CD4-positive, alpha-beta T cell treated with Interleukin-6 for 4 hours (primary cell): ENCODE measurements around the gene HORMAD2.
A peak's percentile ranks its signal among the peaks of the same experiment; 100 is the strongest.

Source experiments
- DNase-seq: peaks from one replicate; pipeline ENCODE4 v3.0.0-alpha.2; 2020; ENCODE audit warnings: mixed read lengths

HORMAD2 gene, protein sequence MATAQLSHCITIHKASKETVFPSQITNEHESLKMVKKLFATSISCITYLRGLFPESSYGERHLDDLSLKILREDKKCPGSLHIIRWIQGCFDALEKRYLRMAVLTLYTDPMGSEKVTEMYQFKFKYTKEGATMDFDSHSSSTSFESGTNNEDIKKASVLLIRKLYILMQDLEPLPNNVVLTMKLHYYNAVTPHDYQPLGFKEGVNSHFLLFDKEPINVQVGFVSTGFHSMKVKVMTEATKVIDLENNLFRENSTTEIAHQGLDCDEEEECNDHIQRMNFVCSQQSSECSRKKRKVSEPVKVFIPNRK

GRCh38 chr22:30079952-30080533, at the start of gene HORMAD2:
TSS of gene HORMAD2 (plus strand) at chr22:30080464. CDS start at chr22:30093953, 13,489 bp downstream.
- DNase-seq = no peak

DNA sequence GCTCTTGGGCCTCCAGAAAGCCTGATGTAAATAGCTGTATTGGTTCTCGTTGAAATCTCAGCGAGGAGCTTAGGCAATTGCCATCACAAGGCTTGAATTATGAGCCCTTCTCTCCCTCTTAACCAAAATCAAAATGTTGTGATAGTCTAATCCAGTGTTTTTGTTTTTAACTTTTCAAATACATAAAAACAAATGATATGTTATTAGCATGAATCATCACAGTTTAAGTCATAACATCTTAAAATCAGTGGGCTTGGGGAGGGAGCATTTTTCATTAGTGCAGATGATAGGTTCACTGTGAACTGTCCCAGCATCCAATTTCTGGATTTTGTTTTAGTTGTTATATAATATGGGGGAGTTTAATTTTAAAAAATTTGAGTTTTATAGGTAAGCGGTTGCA, 48.9 kb upstream of the HORMAD2 start:
- DNase-seq = no peak

DNA sequence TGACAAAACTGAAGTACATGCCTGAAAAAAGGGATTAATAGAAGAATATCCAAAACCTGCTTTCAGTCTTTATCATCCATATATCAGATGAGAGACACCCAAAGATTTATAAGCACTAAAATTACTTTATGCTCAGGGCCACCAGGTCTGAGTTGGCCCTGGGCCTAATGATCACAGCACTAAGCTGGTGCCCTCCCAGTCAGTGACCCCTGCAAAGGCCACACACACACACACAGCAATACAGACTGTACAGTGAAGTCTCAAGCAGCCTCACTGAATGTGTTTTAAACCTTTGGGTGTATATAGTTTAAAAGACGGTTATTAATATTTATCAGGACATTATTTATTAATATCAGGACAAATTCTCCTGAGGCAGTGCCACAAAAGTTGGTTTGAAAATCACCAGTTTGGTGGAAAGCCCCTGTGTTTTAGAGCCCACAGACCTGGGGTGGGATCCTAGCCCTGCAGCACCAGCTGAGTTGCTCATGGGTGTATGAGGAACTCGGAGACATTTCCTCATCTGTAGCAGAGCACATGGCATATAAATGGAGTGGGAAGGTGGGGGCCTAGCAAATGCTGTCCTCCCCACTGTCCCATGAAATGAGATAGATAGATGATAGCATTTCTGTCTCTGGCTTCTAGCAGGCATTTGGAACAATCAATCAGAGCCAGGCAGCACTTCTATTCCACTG, 48.4 kb upstream of the HORMAD2 start:
- no peak for DNase-seq

- no peak for DNase-seq
Observed at GRCh38 chr22:30033137-30033536, 47.1 kb upstream of the HORMAD2 start.

DNA sequence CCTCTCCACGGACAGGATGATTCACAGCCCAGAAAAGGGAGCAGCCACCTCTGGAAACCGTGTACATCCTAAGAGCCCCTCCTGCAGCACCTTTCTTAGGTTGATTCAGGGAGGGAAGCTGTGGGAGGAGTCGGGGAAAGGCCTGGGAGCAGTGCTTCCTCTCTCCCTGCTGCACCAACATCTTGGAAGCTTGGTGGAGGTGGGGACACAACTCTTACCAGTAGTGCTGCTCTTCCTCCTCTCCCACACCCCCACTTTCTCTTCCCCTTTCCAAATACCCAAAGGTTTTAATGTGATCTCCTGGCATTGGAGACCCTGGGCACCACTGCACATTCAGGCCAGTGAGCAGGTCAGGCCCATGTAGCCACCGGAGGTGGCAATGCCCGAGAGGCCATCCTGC, 46.4 kb upstream of the HORMAD2 start:
- DNase-seq = no peak

DNA sequence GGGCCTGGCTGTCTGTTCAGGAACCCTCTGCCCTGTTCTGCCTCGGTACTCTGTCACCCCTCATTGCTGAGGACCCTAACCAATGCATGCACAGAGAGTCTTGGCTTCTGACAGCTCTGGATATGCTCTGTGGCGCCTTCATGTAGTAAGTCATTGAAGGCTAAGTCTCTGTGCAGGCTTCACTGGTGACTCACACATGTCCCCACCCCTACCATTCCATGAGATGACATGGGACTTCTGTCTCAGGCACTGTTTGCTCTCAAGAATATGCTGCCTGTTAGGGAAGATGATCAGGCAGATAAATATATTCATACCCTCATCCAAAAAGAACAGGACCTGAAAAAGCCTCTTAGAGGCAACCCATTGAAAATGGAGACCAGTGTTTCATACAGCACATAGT, 43.6 kb upstream of the HORMAD2 start:
- no peak for DNase-seq

DNA sequence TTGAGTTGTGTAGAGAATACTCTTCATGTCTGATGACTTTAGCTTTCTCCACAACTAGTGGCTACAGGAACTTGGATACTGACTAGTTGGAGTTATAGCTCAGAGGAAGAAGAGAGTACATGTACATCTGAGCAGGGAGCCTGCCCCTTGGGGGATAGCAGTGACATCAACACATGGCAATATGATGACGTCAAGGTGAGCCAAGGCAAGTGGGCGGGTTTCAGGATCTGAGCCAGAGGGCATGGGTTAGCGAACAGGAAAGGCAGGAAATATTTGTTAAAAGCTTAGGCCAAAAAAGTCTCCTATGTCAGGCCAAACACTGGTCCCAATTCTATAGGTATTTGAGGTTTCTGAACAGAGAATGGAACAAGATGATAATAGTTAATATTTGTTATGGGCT, 42.0 kb upstream of the HORMAD2 start:
- no peak for DNase-seq

DNA sequence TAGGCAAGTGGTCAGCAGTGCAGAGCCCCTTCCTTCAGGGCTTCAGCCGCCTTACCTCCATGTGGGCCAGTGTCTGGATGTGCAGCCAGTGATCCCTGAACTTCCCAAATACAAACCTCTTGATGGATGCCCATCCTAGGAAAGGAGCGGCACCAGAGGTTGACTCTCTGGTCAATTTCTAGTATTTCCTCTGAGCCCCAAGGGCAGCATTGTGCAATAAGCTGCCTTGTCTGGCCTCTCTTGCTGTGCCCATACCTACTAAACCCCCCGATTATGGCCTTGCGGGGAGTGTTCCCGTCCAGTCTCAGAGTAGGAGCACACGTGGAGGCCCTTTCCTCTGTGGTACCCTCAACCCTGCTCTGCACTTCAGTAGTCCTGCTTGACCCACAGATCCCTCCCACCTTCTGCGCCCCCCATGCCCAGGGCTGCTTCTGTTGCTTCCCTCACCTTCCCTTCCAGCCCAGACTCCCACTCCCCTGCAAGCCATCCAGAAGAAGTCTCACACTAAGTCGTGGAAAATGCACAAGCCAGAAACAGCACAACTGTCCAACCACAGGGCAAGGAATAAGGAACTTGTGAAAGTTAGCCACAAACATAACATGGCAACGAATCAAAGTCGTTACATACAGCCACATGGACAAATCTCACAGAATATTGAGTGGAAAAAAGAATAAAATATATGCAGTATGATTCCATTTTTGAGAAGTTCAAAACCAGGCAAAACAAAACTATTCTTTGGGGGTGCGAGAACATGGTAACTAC, 39.6 kb upstream of the HORMAD2 start:
- DNase-seq = no peak

DNA sequence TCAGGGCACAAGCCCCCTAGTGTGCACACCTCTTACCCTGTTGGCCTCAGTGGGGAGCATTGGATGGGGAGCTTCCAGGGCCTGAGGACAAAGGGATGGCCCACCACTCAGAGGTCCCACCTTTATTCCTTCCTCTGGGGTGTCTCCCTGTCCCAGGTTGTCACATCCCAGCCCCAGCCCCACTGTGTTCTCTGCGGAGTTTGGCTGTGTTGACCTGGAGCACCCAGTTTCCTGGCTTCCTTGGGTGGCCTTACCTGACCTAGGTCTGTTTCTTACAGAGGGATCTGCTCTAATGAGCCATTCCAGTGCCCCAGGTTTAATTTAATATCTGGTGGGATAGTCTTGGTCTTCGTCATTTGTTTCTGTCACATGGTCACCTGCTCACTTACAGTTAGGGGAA, 38.8 kb upstream of the HORMAD2 start:
- no peak for DNase-seq

GRCh38 chr22:30041881-30042280, 38.4 kb upstream of the HORMAD2 start:
- DNase-seq = no peak

DNA sequence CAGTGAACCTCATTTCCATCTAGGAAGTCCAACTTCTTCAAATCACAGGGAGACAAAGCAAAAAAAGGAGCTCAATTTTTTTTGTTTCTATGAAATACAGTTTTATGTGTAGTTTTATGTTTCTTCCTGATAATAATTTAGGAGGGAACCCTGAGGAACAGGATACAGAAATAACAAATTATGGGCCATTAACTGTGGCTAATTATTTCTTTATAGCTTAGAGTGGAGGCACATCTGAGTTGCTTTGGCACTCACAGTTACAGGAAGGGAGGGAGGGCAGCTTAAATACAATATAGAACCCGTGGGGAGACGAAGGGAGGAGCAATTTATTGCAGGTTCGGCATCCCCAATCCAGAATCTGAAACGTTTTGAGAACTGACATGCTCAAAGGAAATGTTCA, 37.1 kb upstream of the HORMAD2 start:
- no peak for DNase-seq

GRCh38 chr22:30044369-30044768, 35.9 kb upstream of the HORMAD2 start:
- no peak for DNase-seq

- DNase-seq = no peak
Observed at GRCh38 chr22:30044881-30045493, 35.3 kb upstream of the HORMAD2 start.

DNA sequence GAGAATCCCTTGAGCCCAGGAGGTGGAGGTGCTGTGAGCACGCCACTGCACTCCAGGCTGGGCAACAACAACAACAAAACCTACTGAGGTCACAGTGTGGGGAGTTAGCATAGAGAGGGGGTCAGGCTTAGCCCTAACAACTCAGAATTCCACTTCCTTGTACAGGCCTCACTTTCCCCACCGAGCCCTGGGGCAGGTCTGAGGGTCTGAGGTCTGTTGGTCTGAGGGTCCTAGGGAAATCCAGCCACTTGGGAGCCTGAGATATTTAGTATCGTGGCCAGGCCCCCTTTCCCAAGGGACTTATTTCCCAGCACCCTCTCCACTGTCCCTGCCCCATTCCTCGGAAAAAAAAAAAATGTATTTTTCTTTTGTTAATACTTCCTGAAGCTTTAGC, 34.8 kb upstream of the HORMAD2 start:
- DNase-seq = no peak

- no peak for DNase-seq
Observed at GRCh38 chr22:30045901-30046715, 34.2 kb upstream of the HORMAD2 start.

DNA sequence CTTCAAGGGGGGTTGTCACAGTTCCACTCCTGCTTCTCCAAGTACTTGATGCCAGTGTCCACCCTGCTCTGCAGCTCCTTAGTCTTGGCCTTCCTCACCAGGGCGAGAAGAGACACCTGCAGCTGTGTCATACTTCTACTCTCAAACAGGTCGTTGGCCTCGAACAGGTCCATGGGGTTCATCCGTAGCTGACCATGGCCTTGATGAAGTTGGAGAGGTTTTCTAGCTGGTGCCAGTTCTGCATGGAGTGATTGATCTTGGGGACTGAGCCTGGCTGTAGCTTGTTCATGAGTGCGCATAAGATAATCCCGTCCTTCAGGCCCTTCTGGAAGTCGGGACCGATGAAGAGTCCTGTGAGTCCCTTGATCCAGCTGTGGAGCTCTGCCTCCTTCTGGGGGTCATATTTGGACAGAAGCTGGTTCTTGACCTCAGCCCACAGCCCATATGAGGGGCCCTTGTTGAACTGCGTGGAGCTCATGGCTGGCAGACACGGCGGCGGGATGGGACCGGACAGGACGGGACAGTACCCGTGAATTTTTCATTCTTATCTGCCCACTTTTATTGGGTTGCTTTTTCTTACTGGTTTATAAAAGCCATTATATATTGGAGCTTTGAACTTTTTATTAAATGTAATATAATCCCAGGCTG, 33.4 kb upstream of the HORMAD2 start:
- DNase-seq = no peak

GRCh38 chr22:30047364-30047738, 32.9 kb upstream of the HORMAD2 start:
- DNase-seq = peak; percentile 49

DNA sequence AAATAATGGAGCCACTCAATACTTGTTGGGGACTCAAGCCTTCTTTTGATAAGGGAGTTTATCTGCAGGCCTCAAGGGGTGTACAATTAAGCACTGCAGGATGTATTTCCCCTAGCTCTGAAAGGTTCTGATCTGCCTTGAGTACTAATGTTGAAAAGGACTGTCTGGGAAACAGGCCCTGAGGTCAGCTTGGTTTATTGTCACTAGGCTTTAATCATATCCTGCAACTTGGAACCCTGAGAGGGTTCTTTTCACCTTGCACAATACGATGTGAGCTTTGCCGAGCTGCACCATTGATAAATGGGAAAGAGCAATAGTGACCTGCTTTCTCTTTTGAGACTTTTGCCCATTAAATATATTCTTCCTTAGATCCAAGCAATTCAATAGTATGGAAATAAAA, 31.6 kb upstream of the HORMAD2 start:
- no peak for DNase-seq

- DNase-seq = no peak
Observed at GRCh38 chr22:30054067-30054763, 26.0 kb upstream of the HORMAD2 start.

DNA sequence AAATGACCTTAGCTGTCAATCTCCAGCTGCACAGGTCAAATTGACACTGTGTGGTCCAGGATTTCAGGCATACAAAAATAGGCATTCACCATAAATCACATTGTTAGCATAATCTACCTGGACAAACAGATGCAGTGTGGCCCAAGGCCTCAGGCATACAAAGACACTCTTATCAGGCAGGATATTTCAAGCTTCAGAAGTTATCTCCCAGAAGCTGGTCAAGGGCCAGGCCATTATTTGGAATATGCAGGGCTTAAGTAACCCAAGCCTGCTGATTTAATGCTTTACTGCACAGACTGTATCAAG, 25.5 kb upstream of the HORMAD2 start:
- DNase-seq = no peak

DNA sequence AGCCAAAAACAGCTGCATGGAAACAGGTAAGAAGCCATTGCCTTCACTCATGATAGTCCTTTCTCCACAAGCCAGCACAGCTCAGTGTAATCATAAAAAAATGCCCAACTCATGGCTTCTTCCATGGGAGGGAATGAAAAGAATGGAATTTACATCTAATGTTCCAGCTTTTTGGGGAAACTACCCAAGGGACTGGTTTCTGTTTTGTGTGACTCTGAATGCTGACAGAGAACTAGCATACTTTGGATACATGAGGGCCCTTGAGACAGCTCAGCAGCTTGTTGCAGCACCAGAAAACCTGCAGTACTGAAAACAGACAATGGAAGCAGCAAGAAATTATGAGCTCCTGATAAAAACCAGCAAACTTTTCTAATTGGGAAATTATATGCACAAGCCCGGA, 24.2 kb upstream of the HORMAD2 start:
- no peak for DNase-seq
